Activated T-helper 1 cell treated with anti-CD3 and anti-CD28 coated beads, Interleukin-12 subunit alpha, Interleukin-12 subunit beta, Interleukin-2, Interleukin-4 antibody, amounts not matched to agents 30 ng/mL and 10 ng/mL and 1 ng/mL, durations not matched to agents 14 hours and 24 hours and 36 hours (primary cell): ENCODE data around the gene TMEM50B. TPM values are rescaled to one million over a fixed set of nuclear protein-coding genes. Genes with fewer than 3 reads are reported as not detected.
"Not testable (repeated sequence)": the region's sequence is repeated elsewhere in the genome, so short reads cannot be mapped to it uniquely, and the experiment has no call there.

Source experiments
- DNase-seq: peaks from one replicate; pipeline ENCODE4 v3.0.0; 2021; ENCODE audit warnings: low spot score
- H3K27ac Mint-ChIP-seq: one replicate; pipeline ENCODE4 v1.8.0; 2021; ENCODE audit warnings: mild to moderate bottlenecking, mixed read lengths
- H3K27me3 Mint-ChIP-seq: one replicate; pipeline ENCODE4 v1.8.0; 2022; ENCODE audit warnings: mild to moderate bottlenecking, moderate library complexity, mixed read lengths; ENCODE audit not compliant: insufficient read depth
- H3K36me3 Mint-ChIP-seq: one replicate; pipeline ENCODE4 v1.8.0; 2021; ENCODE audit warnings: low read depth, mixed read lengths
- H3K4me1 Mint-ChIP-seq: one replicate; pipeline ENCODE4 v1.8.0; 2021; ENCODE audit warnings: low read depth, mixed read lengths
- H3K4me3 Mint-ChIP-seq: one replicate; pipeline ENCODE4 v1.8.0; 2021; ENCODE audit warnings: mild to moderate bottlenecking, moderate library complexity, mixed read lengths
- H3K9me3 Mint-ChIP-seq: one replicate; pipeline ENCODE4 v1.8.0; 2021; ENCODE audit warnings: mixed read lengths
- intact Hi-C: fragments of 100-400 bp; cut with micrococcal nuclease; formaldehyde crosslinking; loops from one replicate; pipeline ENCODE4 v1.15.1; 2024
- total RNA-seq: library from RNA; stranded (reverse); gene quantifications from 2 replicates; pipeline ENCODE4 v1.2.3, GENCODE V29; 2022

TMEM50B gene
- total RNA-seq, 1 donor from 2014 or later = 12.0 TPM

DNA sequence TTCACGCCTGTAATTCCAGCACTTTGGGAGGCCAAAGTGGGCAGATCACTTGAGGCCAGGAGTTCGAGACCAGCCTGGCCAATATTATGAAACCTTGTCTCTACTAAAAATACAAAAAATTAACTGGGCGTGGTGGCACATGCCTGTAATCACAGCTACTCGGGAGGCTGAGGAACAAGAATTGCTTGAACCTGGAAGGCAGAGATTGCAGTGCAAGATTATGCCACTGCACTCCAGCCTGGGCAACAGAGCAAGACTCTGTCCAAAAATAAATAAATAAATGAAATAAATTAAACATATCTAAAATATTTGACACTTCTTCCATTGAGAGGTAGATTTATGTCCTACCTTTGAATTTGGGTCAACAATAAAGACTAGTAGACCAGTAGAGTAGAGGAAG is 10.6 kb downstream of the TMEM50B start:
- H3K27me3 Mint-ChIP-seq, H3K9me3 Mint-ChIP-seq, intact Hi-C loops, DNase-seq, H3K36me3 Mint-ChIP-seq, H3K4me1 Mint-ChIP-seq, H3K27ac Mint-ChIP-seq, H3K4me3 Mint-ChIP-seq: not testable (repeated sequence)

DNA sequence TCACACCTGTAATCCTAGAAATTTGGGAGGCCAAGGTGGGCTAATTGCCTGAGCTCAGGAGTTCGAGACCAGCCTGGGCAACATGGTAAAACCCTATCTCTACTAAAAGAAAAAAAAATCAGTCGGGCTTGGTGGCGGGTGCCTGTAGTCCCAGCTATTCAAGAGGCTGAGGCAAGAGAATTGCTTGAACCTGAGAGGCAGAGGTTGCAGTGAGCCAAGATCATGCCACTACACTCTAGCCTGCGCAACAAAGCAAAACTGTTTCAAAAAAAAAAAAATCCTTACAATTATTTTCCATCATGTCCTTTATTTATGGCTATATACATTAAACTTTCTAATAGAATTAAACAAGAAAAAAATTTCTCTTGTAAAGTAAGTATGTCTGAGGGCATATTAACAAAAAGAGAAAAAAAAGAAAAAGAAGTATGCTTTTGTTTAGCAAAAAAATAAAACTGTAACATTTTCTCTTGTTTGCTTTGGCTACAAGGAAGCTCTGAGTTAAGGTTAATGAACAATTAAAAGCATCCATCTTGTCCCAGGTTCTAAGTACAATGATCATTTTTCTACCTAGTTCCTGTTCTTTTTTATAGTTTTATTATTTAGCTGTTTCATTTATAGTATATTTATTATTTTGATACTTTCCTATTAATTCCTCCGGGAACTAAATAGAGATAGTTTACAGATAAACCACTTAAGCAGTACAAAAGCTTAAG is 18.1 kb downstream of the TMEM50B start:
- Mint-ChIP-seq H3K4me3 (no peak overlapping the region), H3K9me3 (no peaks in the 10 kb centered on the region), H3K27me3 (no peaks in the 10 kb centered on the region), H3K4me1 (no peaks in the 10 kb centered on the region), H3K27ac (no peak overlapping the region), H3K36me3 (peaks cover 2% of the 10 kb centered on the region)
- no peak for DNase-seq
- intact Hi-C loops = no loop called here

DNA sequence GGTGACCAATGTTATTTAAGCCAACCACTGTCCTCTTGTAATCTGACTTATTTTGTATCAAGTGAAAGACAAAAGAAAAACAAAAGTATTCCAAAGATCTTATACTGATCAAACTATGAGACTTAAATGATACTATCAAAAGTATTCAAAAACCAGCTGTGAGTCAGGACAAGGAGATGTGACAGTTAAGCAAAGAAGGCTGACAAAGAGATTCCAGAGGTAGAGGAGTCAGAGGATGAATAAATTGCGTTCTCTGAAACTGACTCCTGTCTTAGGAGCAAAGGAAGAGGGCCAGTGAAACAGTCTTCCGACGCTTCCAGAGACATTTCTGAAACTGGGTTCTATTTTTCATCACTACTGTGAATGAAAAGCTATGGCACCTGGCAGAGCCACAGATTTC is 20.9 kb downstream of the TMEM50B start:
- no peak overlapping the region for H3K4me3 Mint-ChIP-seq
- H3K9me3 Mint-ChIP-seq = no peaks in the 10 kb centered on the region
- intact Hi-C loops = no loop called here
- no peak for DNase-seq
- H3K27ac Mint-ChIP-seq = no peak overlapping the region
- H3K4me1 Mint-ChIP-seq = no peaks in the 10 kb centered on the region
- peaks cover 2% of the 10 kb centered on the region for H3K36me3 Mint-ChIP-seq
- H3K27me3 Mint-ChIP-seq = no peaks in the 10 kb centered on the region

DNA sequence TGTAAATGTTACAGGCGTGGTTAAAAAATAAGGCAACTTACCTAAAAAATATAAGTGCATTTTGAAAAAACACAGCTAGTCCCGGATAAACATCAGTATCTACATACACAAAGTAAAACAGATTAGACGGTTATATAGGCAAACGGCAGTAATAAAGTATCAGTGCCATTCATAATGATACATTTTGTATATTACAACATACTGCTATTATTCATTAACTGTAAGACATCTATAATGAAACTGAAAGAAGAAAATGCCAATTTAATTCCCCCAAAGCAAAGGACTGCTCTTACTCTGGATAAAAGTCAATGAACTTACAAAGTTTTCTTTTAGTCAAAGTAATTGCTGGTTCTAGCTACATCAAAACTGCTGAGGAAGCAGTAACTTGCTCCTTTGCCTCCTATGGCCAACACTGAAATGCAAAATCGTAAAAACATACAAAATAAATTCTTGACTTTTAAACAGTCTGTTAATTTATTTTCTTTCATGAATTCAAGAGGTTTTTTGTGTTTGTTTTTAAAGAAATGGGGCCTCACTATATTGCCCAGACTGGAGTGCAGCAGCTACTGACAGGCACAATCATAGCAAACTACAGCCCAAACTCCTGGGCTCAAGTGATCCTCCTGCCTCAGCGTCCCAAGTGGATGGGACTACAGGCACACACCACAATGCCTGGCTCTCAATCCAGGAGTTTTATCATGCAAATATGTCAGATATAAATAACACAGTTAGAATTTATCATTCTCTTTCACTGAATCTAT is 23.9 kb downstream of the TMEM50B start:
- intact Hi-C loops = no loop called here
- Mint-ChIP-seq H3K27ac (no peak overlapping the region), H3K36me3 (peaks cover 8% of the 10 kb centered on the region), H3K27me3 (no peaks in the 10 kb centered on the region), H3K4me3 (no peak overlapping the region), H3K4me1 (no peaks in the 10 kb centered on the region), H3K9me3 (no peaks in the 10 kb centered on the region)
- DNase-seq = no peak

DNA sequence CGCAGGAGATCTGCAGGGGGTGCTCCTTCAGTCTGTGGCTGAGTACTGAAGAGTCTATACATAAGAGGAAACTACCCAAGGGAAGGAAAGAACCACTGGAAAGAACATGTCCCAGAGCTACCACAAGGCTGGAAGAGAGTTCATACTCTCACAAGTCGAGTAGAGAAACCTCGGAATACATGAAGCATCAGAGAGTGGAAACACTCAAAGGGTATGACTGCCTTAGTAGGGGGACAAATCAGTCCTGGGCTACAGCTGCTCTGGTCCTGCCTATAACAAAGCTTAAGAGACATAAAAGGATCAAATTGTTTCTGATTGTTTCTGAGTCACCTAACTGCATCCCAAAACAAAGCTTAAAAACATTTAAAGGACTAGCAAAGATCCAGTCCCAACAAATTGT is 27.4 kb downstream of the TMEM50B start:
- intact Hi-C loops = no loop called here
- Mint-ChIP-seq H3K4me3 (no peak overlapping the region), H3K27ac (no peak overlapping the region), H3K9me3 (no peaks in the 10 kb centered on the region), H3K4me1 (no peaks in the 10 kb centered on the region), H3K36me3 (peaks cover 6% of the 10 kb centered on the region), H3K27me3 (no peaks in the 10 kb centered on the region)
- DNase-seq = no peak

DNA sequence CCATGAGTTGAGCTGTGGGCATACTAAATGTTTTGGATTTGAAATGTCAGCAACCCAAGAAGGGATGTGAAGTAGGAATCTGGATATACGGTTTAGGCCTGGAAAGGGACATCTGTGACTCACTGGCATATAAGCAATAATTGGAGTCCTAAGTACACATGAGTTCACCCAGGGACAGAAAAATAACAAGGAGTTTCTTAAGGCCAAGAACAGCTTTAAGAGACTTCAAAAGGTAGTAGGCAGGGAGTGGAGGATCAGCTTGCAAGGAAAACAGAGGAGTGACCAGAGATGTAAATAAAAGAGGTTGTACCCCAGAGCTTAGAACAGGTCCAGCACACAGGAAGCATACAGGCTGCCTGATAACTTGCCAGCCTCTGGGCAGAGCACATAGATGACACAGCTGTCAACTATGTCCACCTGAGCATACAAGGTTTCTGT is 28.1 kb downstream of the TMEM50B start:
- H3K4me3 Mint-ChIP-seq = no peak overlapping the region
- H3K27ac Mint-ChIP-seq = no peak overlapping the region
- H3K9me3 Mint-ChIP-seq = no peaks in the 10 kb centered on the region
- no peak for DNase-seq
- H3K36me3 Mint-ChIP-seq = peaks cover 6% of the 10 kb centered on the region
- intact Hi-C loops = no loop called here
- H3K27me3 Mint-ChIP-seq = no peaks in the 10 kb centered on the region
- H3K4me1 Mint-ChIP-seq = no peaks in the 10 kb centered on the region

DNA sequence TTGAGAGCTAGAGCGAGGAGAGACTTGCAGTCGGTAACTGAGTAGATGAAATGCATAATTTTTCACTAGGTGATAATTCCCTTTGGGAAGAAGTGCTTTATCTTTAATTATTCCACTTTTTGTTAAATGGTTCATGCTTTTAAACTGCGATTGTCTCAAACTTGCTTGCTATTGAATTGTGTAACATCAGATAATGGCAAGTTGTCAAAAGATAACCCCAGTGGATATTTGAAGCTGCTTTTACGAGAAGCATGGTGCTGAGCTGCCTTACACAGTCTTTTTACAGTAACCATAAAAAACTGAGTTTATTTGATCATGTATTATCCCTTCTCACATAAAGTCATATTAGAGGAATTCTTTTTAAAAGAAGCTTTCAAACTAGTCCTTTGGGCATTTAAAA is 30.2 kb downstream of the TMEM50B start:
- Mint-ChIP-seq H3K27ac (no peak overlapping the region), H3K9me3 (no peaks in the 10 kb centered on the region), H3K4me3 (no peak overlapping the region), H3K27me3 (no peaks in the 10 kb centered on the region), H3K4me1 (peaks cover 3% of the 10 kb centered on the region), H3K36me3 (peaks cover 8% of the 10 kb centered on the region)
- intact Hi-C loops = no loop called here
- no peak for DNase-seq

DNA sequence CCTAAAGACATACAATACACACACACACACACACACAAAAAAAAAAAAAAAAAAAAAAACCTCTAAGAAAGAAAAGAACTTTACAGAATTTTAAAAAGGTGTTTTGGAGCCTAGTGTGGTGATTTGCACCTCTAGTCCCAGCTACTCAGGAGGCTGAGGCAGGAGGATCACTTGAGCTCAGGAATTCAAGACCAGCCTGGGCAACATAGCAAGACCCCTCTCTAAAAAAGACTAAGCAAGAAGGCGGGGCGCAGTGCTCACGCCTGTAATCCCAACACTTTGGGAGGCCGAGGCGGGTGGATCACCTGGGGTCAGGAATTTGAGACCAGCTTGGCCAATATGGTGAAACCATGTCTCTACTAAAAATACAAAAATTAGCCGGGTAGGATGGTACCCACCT is 33.2 kb downstream of the TMEM50B start:
- H3K4me3 Mint-ChIP-seq, H3K9me3 Mint-ChIP-seq, H3K4me1 Mint-ChIP-seq, H3K27me3 Mint-ChIP-seq, H3K36me3 Mint-ChIP-seq, H3K27ac Mint-ChIP-seq, DNase-seq, intact Hi-C loops: not testable (repeated sequence)

DNA sequence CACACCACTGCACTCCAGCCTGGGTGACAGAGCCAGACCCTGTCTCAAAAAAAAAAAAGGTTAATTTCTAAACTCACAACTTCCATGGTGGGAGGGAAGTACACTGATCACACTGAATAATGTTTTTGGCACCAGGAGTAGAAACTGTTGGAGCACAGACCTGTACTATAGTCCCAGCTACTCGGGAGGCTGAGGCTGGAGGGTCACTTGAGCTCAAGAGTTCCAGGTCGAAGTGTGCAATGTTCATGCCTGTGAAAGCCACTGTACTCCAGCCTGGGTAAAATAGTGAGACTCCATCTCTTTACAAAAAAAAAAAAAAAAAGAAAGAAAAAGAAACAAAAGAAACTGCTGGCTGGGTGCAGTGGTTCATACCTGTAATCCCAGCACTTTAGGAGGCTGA is 35.3 kb downstream of the TMEM50B start:
- no peak overlapping the region for H3K27ac Mint-ChIP-seq
- DNase-seq = no peak
- H3K4me1 Mint-ChIP-seq = peaks cover 3% of the 10 kb centered on the region
- intact Hi-C loops = loop anchor here (2.0 kb wide), 1 partner anchor 178 kb away; the partner anchor contains the start of gene IL10RB
- peaks cover 6% of the 10 kb centered on the region for H3K36me3 Mint-ChIP-seq
- H3K9me3 Mint-ChIP-seq = no peaks in the 10 kb centered on the region
- H3K27me3 Mint-ChIP-seq = peaks cover 2% of the 10 kb centered on the region
- H3K4me3 Mint-ChIP-seq = no peak overlapping the region

DNA sequence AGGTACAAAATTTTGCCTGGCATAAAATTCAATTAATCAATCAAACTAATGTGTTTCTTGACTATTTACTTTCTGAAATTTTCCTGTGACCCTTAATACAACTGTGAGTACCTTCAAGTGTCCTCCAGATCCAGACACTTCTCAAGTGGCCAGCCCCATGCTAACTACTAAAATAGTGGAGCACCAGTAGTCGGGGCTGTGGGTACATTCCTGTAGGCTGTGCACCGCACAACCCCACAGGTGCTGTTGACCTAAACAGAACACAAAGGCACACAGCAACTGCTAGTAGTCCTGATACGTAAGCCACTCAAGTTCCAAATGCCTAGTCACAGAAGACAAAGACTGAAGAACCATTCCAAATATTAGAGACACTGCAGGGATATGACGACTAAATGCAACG is 36.6 kb downstream of the TMEM50B start:
- Mint-ChIP-seq H3K36me3 (peaks cover 6% of the 10 kb centered on the region), H3K27me3 (peaks cover 2% of the 10 kb centered on the region), H3K4me3 (no peak overlapping the region), H3K9me3 (no peaks in the 10 kb centered on the region), H3K4me1 (peaks cover 3% of the 10 kb centered on the region), H3K27ac (no peak overlapping the region)
- DNase-seq = no peak
- intact Hi-C loops = no loop called here

DNA sequence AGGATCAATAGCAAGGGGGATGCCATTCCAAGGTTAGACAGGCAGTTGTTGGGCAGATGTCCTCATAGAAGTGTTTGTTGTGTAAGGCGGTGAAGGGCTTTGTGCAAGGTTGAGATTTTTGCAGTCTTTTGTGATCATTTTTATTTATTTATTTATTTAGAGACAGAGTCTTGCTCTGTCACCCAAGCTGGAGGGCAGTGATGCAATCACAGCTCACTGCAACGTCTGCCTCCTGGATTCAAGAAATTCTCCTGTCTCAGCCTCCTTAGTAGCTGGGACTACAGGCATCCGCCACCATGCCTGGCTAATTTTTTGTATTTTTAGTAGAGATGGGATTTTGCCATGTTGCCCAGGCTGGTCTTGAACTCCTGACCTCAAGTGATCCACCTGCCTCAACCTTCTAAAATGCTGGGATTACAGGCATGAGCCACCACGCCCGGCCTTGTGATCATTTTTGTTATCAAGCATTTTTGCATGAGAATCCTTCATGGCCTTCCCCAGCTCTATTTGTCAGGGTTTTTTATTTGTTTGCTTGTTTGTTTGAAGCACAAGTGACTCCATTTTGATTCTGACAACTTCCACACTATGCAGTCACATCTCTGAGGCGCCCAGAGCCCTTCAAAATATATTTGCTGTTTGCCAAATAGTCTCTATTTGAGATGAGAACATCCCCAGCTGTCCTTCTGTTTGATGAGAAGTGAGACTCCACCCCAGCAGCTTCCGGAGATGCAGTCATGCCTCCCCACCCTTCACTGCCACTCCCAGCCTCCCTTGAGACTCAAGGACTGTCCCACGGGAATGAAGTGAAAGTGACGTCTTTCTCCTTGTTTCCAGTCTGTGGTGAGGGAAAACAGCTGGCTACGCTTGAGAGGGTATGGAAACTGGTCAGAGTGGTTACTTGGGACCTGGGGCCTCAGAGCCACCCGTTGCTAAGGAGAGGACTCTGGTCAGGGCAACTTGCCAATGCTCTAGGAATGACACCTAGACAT is 38.0 kb downstream of the TMEM50B start:
- H3K27me3 Mint-ChIP-seq = peaks cover 2% of the 10 kb centered on the region
- no peak for DNase-seq
- H3K4me1 Mint-ChIP-seq = peaks cover 3% of the 10 kb centered on the region
- peaks cover 9% of the 10 kb centered on the region for H3K36me3 Mint-ChIP-seq
- H3K27ac Mint-ChIP-seq = no peak overlapping the region
- intact Hi-C loops = no loop called here
- no peak overlapping the region for H3K4me3 Mint-ChIP-seq
- no peaks in the 10 kb centered on the region for H3K9me3 Mint-ChIP-seq

DNA sequence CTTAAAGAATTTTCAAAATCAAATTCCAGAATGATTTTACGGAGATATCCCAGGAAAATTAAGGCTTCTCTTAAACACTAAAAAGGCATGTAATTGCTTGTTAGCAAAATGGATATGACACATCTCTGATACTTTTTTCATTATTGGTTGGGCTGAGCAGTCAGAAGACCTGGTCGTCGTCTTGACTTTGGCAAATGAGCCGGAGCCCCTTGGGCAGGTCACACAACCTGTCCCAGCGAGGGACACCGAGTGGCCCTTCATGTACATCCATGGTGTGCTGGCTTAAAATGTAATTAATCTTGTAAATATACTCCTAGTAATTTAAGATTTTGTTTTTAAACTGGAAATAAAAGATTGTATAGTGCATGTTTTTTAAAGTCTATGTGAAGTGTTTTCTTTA is 42.6 kb downstream of the TMEM50B start:
- no peak overlapping the region for H3K4me3 Mint-ChIP-seq
- H3K27me3 Mint-ChIP-seq = peaks cover 4% of the 10 kb centered on the region
- peaks cover 31% of the 10 kb centered on the region for H3K4me1 Mint-ChIP-seq
- intact Hi-C loops = loop anchor here (5.0 to 10.0 kb wide), 2 partner anchors 180 to 502 kb away; no protein-coding TSS in a partner anchor
- DNase-seq = no peak
- H3K36me3 Mint-ChIP-seq = peaks cover 32% of the 10 kb centered on the region
- H3K9me3 Mint-ChIP-seq = no peaks in the 10 kb centered on the region
- H3K27ac Mint-ChIP-seq = no peak overlapping the region
